GM21360 (cell line): ENCODE measurements around the gene EGLN2.
"Not testable (repeated sequence)": the region's sequence is repeated elsewhere in the genome, so short reads cannot be mapped to it uniquely, and the experiment has no call there.

Experiments
- ATAC-seq: cut with Tn5 transposase; IDR thresholded peaks from one replicate; pipeline ENCODE4 v1.9.1; 2021; ENCODE audit warnings: mild to moderate bottlenecking, moderate library complexity; ENCODE audit not compliant: unreplicated experiment

EGLN2 gene

GRCh38 chr19:40798683-40799557, at the start of gene EGLN2:
TSS of gene EGLN2 (plus strand) at chr19:40799191. CDS start at chr19:40800573, 1,382 bp downstream.
- peak; percentile 74 for ATAC-seq

DNA sequence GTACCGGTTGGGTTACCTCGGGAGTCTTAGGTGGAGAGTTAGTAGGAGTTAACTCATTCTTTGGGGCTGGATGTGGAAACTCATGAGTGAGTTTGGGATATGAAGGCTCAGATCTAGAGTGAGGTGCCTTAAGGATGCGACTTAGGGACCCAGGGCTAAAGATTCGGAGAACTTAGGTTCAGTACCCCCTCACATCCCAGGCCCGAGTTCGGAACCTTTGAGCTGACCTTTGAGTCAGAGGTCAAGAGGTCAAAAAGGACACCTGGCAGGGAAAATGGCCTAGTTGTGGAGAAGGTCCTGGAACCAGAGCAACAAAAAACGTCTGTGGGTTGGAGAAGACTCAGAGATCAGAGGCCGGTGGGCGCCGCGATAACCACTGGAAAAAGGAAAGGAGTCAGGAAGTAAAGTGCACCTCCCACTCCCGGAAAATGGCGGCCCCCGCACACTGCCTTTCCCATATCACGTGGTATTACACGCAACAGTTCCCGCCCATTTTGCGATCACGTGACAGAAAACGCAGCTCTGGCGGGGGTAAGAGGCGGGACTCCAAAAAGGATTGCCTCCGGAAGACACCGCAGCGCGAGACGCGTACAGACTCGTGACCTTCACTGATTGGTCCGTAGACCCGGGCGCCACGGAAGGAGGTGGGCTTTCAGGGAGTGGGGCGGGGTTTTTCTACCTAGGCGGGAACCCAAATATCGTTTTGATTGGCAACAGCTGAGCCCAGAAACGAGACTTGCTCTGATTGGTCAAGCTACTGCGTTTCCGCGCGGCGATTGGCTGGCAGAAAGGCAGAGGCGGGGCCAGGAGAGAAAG, 48.7 kb upstream of the EGLN2 start, which contains the start of gene ACTMAP:
Gene ACTMAP, minus strand, starts transcription at position 420 of the 816 bp plus-strand sequence. CDS start 674 bp downstream, outside the sequence.
- peak; percentile 79 for ATAC-seq

- peak; percentile 52 for ATAC-seq
These were observed 48.0 kb upstream of the EGLN2 start, which contains the start of gene SNRPA for GRCh38 chr19:40750874-40751537. TSS of gene SNRPA (plus strand) at chr19:40751203. CDS start at chr19:40751409, 206 bp downstream.

DNA sequence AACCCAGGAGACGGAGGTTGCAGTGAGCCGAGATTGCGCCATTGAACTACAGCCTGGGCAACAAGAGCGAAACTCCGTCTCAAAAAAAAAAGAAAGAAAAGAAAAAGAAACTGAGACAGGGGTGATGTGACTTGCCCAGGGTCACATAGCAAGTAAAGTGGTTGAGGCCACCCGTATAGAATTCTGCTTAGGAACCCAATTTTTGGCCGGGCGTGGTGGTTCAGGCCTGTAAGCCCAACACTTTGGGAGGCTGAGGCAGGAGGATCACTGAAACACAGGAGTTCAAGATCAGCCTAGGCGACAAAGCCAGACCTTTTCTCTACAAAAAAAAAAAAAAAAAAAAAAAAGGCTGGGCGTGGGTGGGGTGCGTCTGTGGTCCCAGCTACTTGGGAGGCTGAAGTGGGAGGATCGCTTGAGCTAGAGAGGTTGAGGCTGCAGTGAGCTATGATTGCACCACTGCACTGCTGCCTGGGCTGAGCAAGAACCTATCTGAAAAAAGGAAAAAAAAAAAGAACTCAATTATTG, 46.7 kb upstream of the EGLN2 start:
- ATAC-seq: no peak

GRCh38 chr19:40754611-40755247, 44.3 kb upstream of the EGLN2 start:
- no peak for ATAC-seq

GRCh38 chr19:40755248-40755624, 43.8 kb upstream of the EGLN2 start:
- no peak for ATAC-seq

GRCh38 chr19:40755791-40756190, 43.2 kb upstream of the EGLN2 start:
- no peak for ATAC-seq

DNA sequence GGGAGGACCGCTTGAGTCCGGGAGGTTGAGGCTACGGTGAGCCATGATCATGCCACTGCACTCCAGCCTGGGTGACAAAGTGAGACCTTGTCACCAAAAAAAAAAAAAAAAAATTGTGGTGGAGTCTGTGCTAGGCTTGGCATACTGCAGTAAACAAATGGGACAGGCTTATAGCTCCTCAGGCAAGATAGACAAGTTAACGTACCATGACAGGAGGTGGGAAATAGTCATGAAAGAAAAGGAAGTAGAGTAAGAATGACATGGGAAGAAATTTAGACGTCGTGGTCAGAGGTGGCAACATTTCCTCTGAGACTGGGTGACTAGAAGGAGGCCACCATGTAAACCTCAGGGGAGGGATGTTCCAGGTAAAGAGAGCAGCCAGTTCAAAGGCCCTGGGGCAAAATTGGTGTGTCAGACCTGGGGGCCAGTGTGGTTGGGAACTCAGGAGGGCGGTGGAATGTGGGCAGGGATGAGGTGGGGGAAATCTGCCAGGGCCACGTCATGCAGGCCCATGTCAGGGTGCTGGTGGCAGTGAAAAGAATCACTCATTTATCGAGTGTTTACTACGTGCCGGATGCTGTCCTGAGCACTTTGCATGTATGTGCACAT, 42.4 kb upstream of the EGLN2 start:
- ATAC-seq: no peak

GRCh38 chr19:40758491-40758890, 40.5 kb upstream of the EGLN2 start:
- no peak for ATAC-seq

DNA sequence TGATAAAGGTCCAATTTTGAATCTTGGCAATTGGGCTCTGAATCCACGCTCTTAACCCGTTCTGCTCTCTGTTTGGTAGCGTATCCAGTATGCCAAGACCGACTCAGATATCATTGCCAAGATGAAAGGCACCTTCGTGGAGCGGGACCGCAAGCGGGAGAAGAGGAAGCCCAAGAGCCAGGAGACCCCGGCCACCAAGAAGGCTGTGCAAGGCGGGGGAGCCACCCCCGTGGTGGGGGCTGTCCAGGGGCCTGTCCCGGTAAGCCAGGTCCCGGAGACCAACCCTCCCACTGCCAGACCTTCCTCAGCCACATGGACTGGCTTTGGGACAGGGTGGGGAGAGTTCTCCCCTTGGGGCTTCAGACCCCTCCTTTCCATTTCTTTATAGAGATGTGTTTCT, 39.6 kb upstream of the EGLN2 start:
- ATAC-seq: no peak

- ATAC-seq: no peak
These were observed 36.1 kb upstream of the EGLN2 start for GRCh38 chr19:40762754-40763470.

DNA sequence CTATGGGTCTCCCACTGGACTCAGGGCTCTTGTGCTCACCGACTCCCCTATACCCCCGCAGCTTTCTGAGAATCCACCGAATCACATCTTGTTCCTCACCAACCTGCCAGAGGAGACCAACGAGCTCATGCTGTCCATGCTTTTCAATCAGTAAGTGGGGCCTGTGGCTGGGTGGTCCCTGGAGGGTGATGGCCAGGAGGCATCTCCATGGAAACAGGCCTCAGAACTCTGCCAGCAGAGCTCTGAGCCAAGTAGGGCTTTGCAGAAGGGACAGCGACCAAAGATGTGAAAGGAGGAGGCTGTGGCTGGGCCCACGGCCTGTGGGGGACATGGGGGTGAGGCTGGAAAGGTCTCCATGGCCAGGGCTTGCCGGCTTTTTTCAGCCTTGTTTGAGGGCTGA, 35.5 kb upstream of the EGLN2 start:
- ATAC-seq: no peak

GRCh38 chr19:40763963-40764362, 35.0 kb upstream of the EGLN2 start:
- ATAC-seq: no peak

- ATAC-seq: not testable (repeated sequence)
These were observed 32.6 kb upstream of the EGLN2 start for GRCh38 chr19:40766385-40766784.

DNA sequence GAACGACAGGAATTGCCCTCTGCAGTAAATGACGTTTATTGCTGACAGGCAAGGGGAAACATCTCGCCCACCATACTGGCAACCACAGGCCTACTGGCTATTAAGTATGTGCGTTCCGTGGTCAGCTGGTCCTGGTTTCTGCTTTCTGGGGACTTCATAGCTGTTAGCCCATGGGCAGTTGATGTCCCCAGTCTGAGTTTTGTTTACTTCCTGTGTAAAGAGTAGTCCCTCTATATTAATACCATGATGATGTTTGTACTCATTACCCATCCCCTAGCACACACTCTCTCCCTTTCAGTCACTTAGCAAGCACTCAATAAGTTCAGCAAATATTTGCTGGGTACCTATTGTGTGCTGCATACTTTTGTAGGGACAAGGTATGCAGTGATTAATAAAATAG, 30.1 kb upstream of the EGLN2 start:
- no peak for ATAC-seq

GRCh38 chr19:40771101-40771862, 27.7 kb upstream of the EGLN2 start:
- ATAC-seq: not testable (repeated sequence)

GRCh38 chr19:40774916-40775631, 23.9 kb upstream of the EGLN2 start, which contains the start of gene MIA:
TSS of gene MIA (plus strand) at chr19:40775521. CDS start at chr19:40775543, 22 bp downstream.
- no peak for ATAC-seq

DNA sequence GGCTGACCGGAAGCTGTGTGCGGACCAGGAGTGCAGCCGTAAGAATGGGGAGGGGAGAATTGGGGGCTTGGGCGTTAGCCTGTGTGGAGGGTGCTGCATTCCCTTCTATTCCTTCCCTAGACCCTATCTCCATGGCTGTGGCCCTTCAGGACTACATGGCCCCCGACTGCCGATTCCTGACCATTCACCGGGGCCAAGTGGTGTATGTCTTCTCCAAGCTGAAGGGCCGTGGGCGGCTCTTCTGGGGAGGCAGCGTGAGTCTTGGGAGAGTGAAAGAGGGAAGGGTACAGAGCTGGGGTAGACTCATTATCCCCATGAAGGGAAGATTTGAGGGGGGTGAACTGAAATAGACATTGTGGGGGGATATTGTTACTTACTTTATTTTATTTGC, 23.4 kb upstream of the EGLN2 start:
- no peak for ATAC-seq
